Kidney (tissue), 14 donors: ENCODE data around the gene TMEM119. TPM values are rescaled to one million over a fixed set of nuclear protein-coding genes. Genes with fewer than 3 reads are reported as not detected.

ENCODE experiments used
- DNase-seq, 5 donors: peaks; one replicate each; pipeline ENCODE4 v3.0.0-alpha.2; 2013 to 2020
- FAIRE-seq: peaks from 2 replicates; lab custom pipeline; 2012; peaks lifted over from hg19 to GRCh38; lab: Jason Lieb, UNC
- H3K27ac ChIP-seq, 2 donors: one replicate each; pipeline ENCODE4 v1.7.0; 2013; ENCODE audit warnings: low read depth in 2 of 2, low read length in 2 of 2, inconsistent platforms in 1 of 2
- H3K27me3 ChIP-seq: one replicate; pipeline ENCODE4 v1.7.1; 2013; ENCODE audit warnings: low read length, inconsistent platforms; ENCODE audit not compliant: control insufficient read depth, insufficient read depth
- H3K36me3 ChIP-seq, 3 donors: one replicate each; pipeline versions ENCODE4 v1.7.0 to v1.7.1; 2013; ENCODE audit warnings: low read length in 3 of 3, control low read depth in 1 of 3, inconsistent platforms in 1 of 3; ENCODE audit not compliant: insufficient read depth in 3 of 3, control insufficient read depth in 2 of 3
- H3K4me1 ChIP-seq, 3 donors: one replicate each; pipeline versions ENCODE4 v1.7.0 to v1.7.1; 2013; ENCODE audit warnings: low read length in 3 of 3, inconsistent platforms in 1 of 3, low read depth in 1 of 3; ENCODE audit not compliant: control insufficient read depth in 2 of 3, insufficient read depth in 2 of 3
- H3K4me3 ChIP-seq, 3 donors: one replicate each; pipeline versions ENCODE4 v1.7.0 to v1.8.1; 2013; ENCODE audit warnings: low read length in 3 of 3, control low read depth in 1 of 3, inconsistent platforms in 1 of 3
- H3K9ac ChIP-seq, 3 donors: one replicate each; pipeline versions ENCODE4 v1.7.0 to v1.7.1; 2013; ENCODE audit warnings: low read length in 3 of 3, control low read depth in 1 of 3, inconsistent platforms in 1 of 3
- H3K9me3 ChIP-seq, 3 donors: one replicate each; pipeline versions ENCODE4 v1.7.0 to v1.7.1; 2013; ENCODE audit warnings: low read length in 3 of 3, control low read depth in 1 of 3, inconsistent platforms in 1 of 3; ENCODE audit not compliant: control insufficient read depth in 2 of 3, insufficient read depth in 1 of 3
- CTCF ChIP-seq: IDR thresholded peaks from 3 replicates; pipeline ENCODE4 v1.5.1; 2012; ENCODE audit warnings: mild to moderate bottlenecking, moderate library complexity, borderline replicate concordance; ENCODE audit not compliant: insufficient read depth; ENCODE audit errors: extremely low read depth
- intact Hi-C: fragments of 100-400 bp; cut with DNase I; formaldehyde crosslinking; loops from one replicate; pipeline ENCODE4 v1.11.1; 2022
- polyA plus RNA-seq: library from polyadenylated mRNA; stranded (reverse); fragments of 350-450 nt; fragmentation: Illumina TruSeq; extraction: RNeasy Lipid Tissue Mini Kit (QIAGEN cat#74804); gene quantifications from one replicate; pipeline ENCODE4 v1.2.3, GENCODE V29; 2014; ENCODE audit warnings: low read depth, low replicate concordance; ENCODE audit not compliant: insufficient read depth
- total RNA-seq: library from RNA; stranded (reverse); fragmentation: NEBNext Ultra II Directional; extraction: Animal tissue kit (Norgen Biotek cat#: 25700); gene quantifications from one replicate; pipeline ENCODE4 v1.2.1, GENCODE V29; 2021
- donor health status: control.
- donor health status: control.
- donor health status: control.
- donor health status: control.
- donor health status: control.
- donor health status: DM: yes; HTN: yes; CAD: no.
- donor health status: Normal renal cell carcinoma (clear cell type).

TMEM119 gene
- total and polyA plus RNA-seq, 2 donors from 2014 or later, result 4.1 to 15.8 TPM

DNA sequence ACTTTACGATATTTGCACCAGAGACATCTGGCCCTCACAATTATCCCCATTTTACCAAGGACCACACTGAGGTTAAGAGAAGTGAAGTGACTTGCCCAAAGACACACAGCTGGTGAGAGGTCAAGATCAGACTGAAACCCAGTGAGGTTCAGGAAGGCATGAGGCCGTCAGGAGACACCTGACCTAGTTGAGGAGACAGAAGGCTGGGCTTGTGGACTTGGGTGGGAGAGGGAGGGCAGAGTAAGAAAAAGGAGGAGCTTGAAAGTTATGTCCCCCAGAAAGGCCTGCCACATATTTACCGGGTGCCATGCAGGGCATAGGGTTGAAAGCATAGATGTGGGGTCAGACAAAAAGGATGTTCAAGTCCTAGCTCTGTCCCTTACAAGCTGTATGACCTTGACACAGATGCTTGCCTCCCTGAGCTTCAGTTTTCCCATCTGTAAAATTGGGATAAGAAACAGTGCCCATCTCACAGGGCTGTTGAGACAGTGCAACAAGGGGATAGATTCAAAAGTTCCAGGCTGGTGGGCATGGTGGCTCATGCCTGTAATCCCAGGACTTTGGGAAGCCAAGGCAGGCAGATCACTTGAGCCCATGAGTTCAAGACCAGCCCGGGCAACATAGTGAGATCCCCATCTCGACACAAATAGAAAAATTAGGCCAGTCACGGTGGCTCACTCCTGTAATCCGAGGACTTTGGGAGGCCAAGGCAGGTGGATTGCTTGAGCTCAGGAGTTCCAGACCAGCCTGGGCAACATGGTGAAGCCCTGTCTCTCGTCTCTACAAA lies 29.4 kb upstream of the TMEM119 start:
- DNase-seq, result no peak
- no peak overlapping the region for H3K27ac ChIP-seq
- no peak for FAIRE-seq
- no peaks in the 10 kb centered on the region for H3K27me3 ChIP-seq
- no peaks in the 10 kb centered on the region for H3K9me3 ChIP-seq
- H3K4me1 ChIP-seq, result peaks cover 0 to 8% (median 5%) of the 10 kb centered on the region in 3 donors
- no peak for TF ChIP-seq CTCF
- no peaks in the 10 kb centered on the region for H3K36me3 ChIP-seq
- no peak overlapping the region for H3K4me3 ChIP-seq
- intact Hi-C loops, result no loop called here
- no peak overlapping the region for H3K9ac ChIP-seq

DNA sequence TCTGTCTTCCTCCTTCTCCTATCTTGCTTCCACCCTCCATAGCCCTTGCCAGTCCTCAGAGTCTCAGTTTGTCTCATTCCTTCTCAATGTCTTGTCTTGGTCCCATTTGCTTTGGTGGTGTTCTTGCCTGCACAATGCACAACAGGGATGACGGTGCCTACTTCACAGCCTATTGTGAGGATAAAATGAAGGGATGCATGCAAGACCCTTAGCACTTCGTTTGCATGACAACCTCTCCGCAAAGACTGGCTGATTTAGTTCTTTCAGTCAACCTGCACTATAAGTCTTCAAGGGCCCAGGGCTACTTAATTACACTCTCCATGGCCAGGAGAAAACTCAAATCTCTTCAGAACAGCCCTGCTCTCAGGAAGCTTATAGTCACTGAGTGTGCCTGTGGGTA lies 27.3 kb upstream of the TMEM119 start:
- Histone ChIP-seq H3K36me3 (no peaks in the 10 kb centered on the region), H3K4me1 (peaks cover 0 to 8% (median 8%) of the 10 kb centered on the region in 3 donors), H3K4me3 (no peak overlapping the region), H3K27ac (no peak overlapping the region), H3K9me3 (no peaks in the 10 kb centered on the region), H3K27me3 (no peaks in the 10 kb centered on the region), H3K9ac (no peak overlapping the region)
- FAIRE-seq, result no peak
- no peak for TF ChIP-seq CTCF
- intact Hi-C loops, result no loop called here
- DNase-seq, result no peak

GRCh38 chr12:108623577-108623976 lies 25.7 kb upstream of the TMEM119 start:
- TF ChIP-seq CTCF, result no peak
- H3K4me3 ChIP-seq, result no peak overlapping the region
- no peak for FAIRE-seq
- H3K27ac ChIP-seq, result no peak overlapping the region
- H3K9ac ChIP-seq, result no peak overlapping the region
- intact Hi-C loops, result no loop called here
- H3K27me3 ChIP-seq, result no peaks in the 10 kb centered on the region
- no peaks in the 10 kb centered on the region for H3K9me3 ChIP-seq
- H3K4me1 ChIP-seq, result peaks cover 0 to 5% (median 5%) of the 10 kb centered on the region in 3 donors
- H3K36me3 ChIP-seq, result no peaks in the 10 kb centered on the region
- no peak for DNase-seq
